Neuronal stem cell (in vitro differentiated cells): ENCODE measurements around the gene ATP1B2.
"Not testable (repeated sequence)": the region's sequence is repeated elsewhere in the genome, so short reads cannot be mapped to it uniquely, and the experiment has no call there.

Experiments used
- DNase-seq: peaks from one replicate; pipeline ENCODE4 v3.0.0-alpha.2; 2013; ENCODE audit warnings: low spot score
- H2AFZ ChIP-seq: one replicate; pipeline ENCODE4 v1.6.1; 2013; ENCODE audit warnings: mild to moderate bottlenecking, low read length, inconsistent platforms
- H2AK5ac ChIP-seq: 2 replicates; pipeline ENCODE4 v1.6.1; 2013; ENCODE audit warnings: low read depth, mild to moderate bottlenecking, inconsistent platforms, low read length, moderate library complexity, mixed read lengths
- H2BK120ac ChIP-seq: 2 replicates; pipeline ENCODE4 v1.6.1; 2013; ENCODE audit warnings: low read depth, mild to moderate bottlenecking, inconsistent platforms, low read length, moderate library complexity, mixed read lengths
- H2BK12ac ChIP-seq: one replicate; pipeline ENCODE4 v1.6.1; 2013; ENCODE audit warnings: low read length, inconsistent platforms
- H2BK15ac ChIP-seq: 2 replicates; pipeline ENCODE4 v1.6.1; 2013; ENCODE audit warnings: mild to moderate bottlenecking, low read length, inconsistent platforms, mixed read lengths
- H2BK5ac ChIP-seq: one replicate; pipeline ENCODE4 v1.6.1; 2013; ENCODE audit warnings: inconsistent platforms, mild to moderate bottlenecking, low read length, moderate library complexity
- H3K14ac ChIP-seq: one replicate; pipeline ENCODE4 v1.6.1; 2013; ENCODE audit warnings: low read length, inconsistent platforms
- H3K18ac ChIP-seq: 2 replicates; pipeline ENCODE4 v1.6.1; 2013; ENCODE audit warnings: low read length, inconsistent platforms
- H3K23ac ChIP-seq: 2 replicates; pipeline ENCODE4 v1.6.1; 2013; ENCODE audit warnings: low read depth, mild to moderate bottlenecking, mixed read lengths, low read length, inconsistent platforms; ENCODE audit not compliant: poor library complexity
- H3K27ac ChIP-seq: replicated peaks from 3 replicates; pipeline ENCODE4 v1.5.1; 2013; ENCODE audit warnings: low read length, inconsistent platforms
- H3K27me3 ChIP-seq, 3 experiments: 2 replicates each; pipeline ENCODE4 v1.6.1; 2013; ENCODE audit warnings: low read length in 3 of 3, mild to moderate bottlenecking in 2 of 3, inconsistent platforms in 1 of 3, low read depth in 1 of 3, mixed read lengths in 1 of 3, moderate library complexity in 1 of 3; ENCODE audit not compliant: control insufficient read depth in 3 of 3, insufficient read depth in 3 of 3
- H3K36me3 ChIP-seq, 2 donors: replicated peaks in 1 of 2; 2 replicates each; pipeline ENCODE4 v1.6.1; 2013; ENCODE audit warnings: low read length in 2 of 2; ENCODE audit not compliant: control insufficient read depth in 2 of 2, insufficient read depth in 2 of 2
- H3K4ac ChIP-seq: 2 replicates; pipeline ENCODE4 v1.6.1; 2013; ENCODE audit warnings: inconsistent platforms, mild to moderate bottlenecking, low read length, moderate library complexity
- H3K4me1 ChIP-seq, 2 donors: 1 replicate in 1 of 2; 2 replicates in 1 of 2; pipeline ENCODE4 v1.6.1; 2013; ENCODE audit warnings: low read length in 2 of 2, low read depth in 1 of 2; ENCODE audit not compliant: control insufficient read depth in 2 of 2, insufficient read depth in 1 of 2
- H3K4me2 ChIP-seq: one replicate; pipeline ENCODE4 v1.6.1; 2013; ENCODE audit warnings: mild to moderate bottlenecking, low read length, inconsistent platforms; ENCODE audit not compliant: insufficient read depth, poor library complexity, severe bottlenecking
- H3K4me3 ChIP-seq, 2 donors: 2 replicates each; pipeline ENCODE4 v1.5.1; 2013; ENCODE audit warnings: low read length in 2 of 2, mild to moderate bottlenecking in 2 of 2, inconsistent platforms in 1 of 2, moderate library complexity in 1 of 2
- H3K79me1 ChIP-seq: one replicate; pipeline ENCODE4 v1.6.1; 2013; ENCODE audit warnings: low read depth, mild to moderate bottlenecking, inconsistent platforms, low read length, moderate library complexity
- H3K9ac ChIP-seq: one replicate; pipeline ENCODE4 v1.6.1; 2013; ENCODE audit warnings: mild to moderate bottlenecking, low read depth, low read length, inconsistent platforms; ENCODE audit not compliant: poor library complexity
- H3K9me3 ChIP-seq, 2 donors: replicated peaks in 1 of 2; 2 replicates each; pipeline versions ENCODE3 to v1.6.1; 2013; ENCODE audit warnings: low read length in 2 of 2, mild to moderate bottlenecking in 2 of 2, inconsistent platforms in 1 of 2, low read depth in 1 of 2, mixed read lengths in 1 of 2, moderate library complexity in 1 of 2; ENCODE audit not compliant: control insufficient read depth in 2 of 2, insufficient read depth in 1 of 2
- H4K8ac ChIP-seq: one replicate; pipeline ENCODE4 v1.6.1; 2013; ENCODE audit warnings: low read depth, mild to moderate bottlenecking, inconsistent platforms, low read length, moderate library complexity
- H4K91ac ChIP-seq: one replicate; pipeline ENCODE4 v1.6.1; 2013; ENCODE audit warnings: low read length, low read depth, mild to moderate bottlenecking, inconsistent platforms; ENCODE audit not compliant: poor library complexity
- WGBS, 2 donors: extraction: QIAGEN DNeasy Blood & Tissue Kit; methylation state at CpG; one replicate each; pipeline ENCODE4 v1.1.7; 2013; ENCODE audit warnings: missing lambda C conversion rate in 2 of 2, mixed read lengths in 1 of 2; ENCODE audit not compliant: insufficient read length in 2 of 2, insufficient replicate concordance in 1 of 2; ENCODE audit errors: extremely low coverage in 2 of 2; 5-methylcytosine and 5-hydroxymethylcytosine counted together

The ATP1B2 gene

DNA sequence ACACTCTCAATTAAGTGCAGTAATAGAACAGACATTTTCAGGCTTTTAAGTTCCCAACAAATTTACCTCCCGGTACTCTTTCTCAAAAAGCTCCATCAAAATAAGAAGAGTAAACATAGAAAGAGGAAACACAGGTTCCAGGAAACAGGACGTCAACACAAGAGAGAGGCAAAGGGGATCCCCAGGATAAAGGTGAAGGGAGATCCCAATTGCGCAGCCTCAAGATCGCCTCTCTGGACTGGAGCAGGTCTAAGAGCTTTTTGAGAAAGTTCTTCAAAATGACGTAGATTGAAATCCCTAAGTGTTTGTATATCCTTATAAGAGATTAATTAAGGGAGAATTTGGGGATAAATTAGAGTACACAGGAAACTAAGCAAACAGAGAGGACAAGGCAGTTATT, 32.1 kb upstream of the ATP1B2 start:
- Histone ChIP-seq H3K14ac (no peak overlapping the region), H2BK120ac (no peak overlapping the region), H4K8ac (no peak overlapping the region), H2AK5ac (no peak overlapping the region), H2BK5ac (no peak overlapping the region), H3K4me3 (no peak overlapping the region), H3K27me3 (no peaks in the 10 kb centered on the region), H3K36me3 (no peaks in the 10 kb centered on the region), H3K9me3 (no peaks in the 10 kb centered on the region), H3K27ac (no peak overlapping the region), H2BK15ac (no peak overlapping the region), H3K18ac (no peak overlapping the region), H3K4ac (no peak overlapping the region), H3K4me2 (no peak overlapping the region), H4K91ac (no peak overlapping the region), H3K79me1 (peaks cover 3% of the 10 kb centered on the region), H2AFZ (no peak overlapping the region), H3K23ac (no peak overlapping the region), H3K4me1 (peaks cover 1 to 2% of the 10 kb centered on the region in 2 donors), H2BK12ac (no peak overlapping the region), H3K9ac (no peak overlapping the region)
- DNase-seq = no peak
- WGBS, 2 donors = no CpG with 5 or more reads among the region's 5 CpGs

DNA sequence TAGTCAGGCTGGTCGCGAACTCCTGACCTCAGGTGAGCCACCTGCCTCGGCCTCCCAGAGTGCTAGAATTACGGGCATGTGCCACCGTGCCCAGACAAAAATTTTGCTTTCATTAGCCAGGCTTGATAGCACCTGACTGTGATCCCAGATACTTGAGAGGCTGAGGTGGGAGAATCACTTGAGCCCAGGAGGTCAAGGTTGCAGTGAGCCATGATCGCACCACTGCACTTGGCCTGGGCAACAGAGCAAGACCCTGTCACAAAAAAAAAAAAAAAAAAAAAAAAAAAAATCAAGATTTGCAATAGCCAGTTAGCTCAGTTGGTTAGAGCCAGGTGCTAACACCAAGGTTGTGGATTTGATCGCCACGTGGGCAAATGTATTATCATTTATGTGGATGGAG, 29.9 kb upstream of the ATP1B2 start:
- H4K91ac ChIP-seq = no peak overlapping the region
- no peaks in the 10 kb centered on the region for H3K4me1 ChIP-seq
- no peak overlapping the region for H3K27ac ChIP-seq
- no peak overlapping the region for H2BK120ac ChIP-seq
- no peak overlapping the region for H3K14ac ChIP-seq
- no peak overlapping the region for H2BK15ac ChIP-seq
- no peak overlapping the region for H2BK12ac ChIP-seq
- H3K4me3 ChIP-seq = no peak overlapping the region
- no peak overlapping the region for H2AFZ ChIP-seq
- H3K23ac ChIP-seq = no peak overlapping the region
- no peak overlapping the region for H2AK5ac ChIP-seq
- no peak overlapping the region for H3K4ac ChIP-seq
- no peaks in the 10 kb centered on the region for H3K79me1 ChIP-seq
- no peak overlapping the region for H4K8ac ChIP-seq
- no peak overlapping the region for H3K4me2 ChIP-seq
- no peaks in the 10 kb centered on the region for H3K9me3 ChIP-seq
- no peak overlapping the region for H3K9ac ChIP-seq
- H3K18ac ChIP-seq = no peak overlapping the region
- no CpG with 5 or more reads among the region's 8 CpGs for WGBS, 2 donors
- H3K27me3 ChIP-seq = no peaks in the 10 kb centered on the region
- no peak for DNase-seq
- no peak overlapping the region for H2BK5ac ChIP-seq
- H3K36me3 ChIP-seq = peaks cover 0 to 2% of the 10 kb centered on the region in 2 donors

DNA sequence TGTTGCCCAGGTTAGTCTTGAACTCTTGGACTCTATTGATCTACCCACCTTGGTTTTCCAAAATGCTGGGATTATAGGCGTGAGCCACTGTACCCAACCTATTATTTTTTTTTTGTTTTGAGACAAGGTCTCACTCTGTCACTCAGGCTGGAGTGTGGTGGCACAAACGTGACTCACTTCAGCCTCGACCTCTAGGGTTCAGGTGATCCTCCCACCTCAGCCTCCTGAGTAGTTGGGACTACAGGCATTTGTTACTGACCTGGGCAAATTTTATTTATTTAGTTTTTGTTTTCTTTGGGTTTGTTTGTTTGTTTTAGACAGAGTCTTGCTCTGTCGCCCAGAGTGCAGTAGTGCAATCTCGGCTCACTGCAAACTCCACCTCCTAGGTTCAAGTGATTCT, 27.1 kb upstream of the ATP1B2 start:
- no peak overlapping the region for H2BK15ac ChIP-seq
- peaks cover 2 to 8% of the 10 kb centered on the region in 2 donors for H3K4me1 ChIP-seq
- H3K18ac ChIP-seq = no peak overlapping the region
- no peak overlapping the region for H2BK120ac ChIP-seq
- H2AK5ac ChIP-seq = no peak overlapping the region
- no peak overlapping the region for H3K27ac ChIP-seq
- no peak overlapping the region for H2AFZ ChIP-seq
- H3K4me2 ChIP-seq = peak overlapping the region; percentile 11
- H4K91ac ChIP-seq = no peak overlapping the region
- H4K8ac ChIP-seq = no peak overlapping the region
- no peaks in the 10 kb centered on the region for H3K79me1 ChIP-seq
- H3K27me3 ChIP-seq = no peaks in the 10 kb centered on the region
- no peaks in the 10 kb centered on the region for H3K9me3 ChIP-seq
- WGBS, 2 donors = no CpG with 5 or more reads among the region's 5 CpGs
- H3K23ac ChIP-seq = no peak overlapping the region
- peaks cover 0 to 7% of the 10 kb centered on the region in 2 donors for H3K36me3 ChIP-seq
- no peak for DNase-seq
- H2BK5ac ChIP-seq = no peak overlapping the region
- H3K14ac ChIP-seq = no peak overlapping the region
- H3K4ac ChIP-seq = no peak overlapping the region
- no peak overlapping the region for H3K9ac ChIP-seq
- H2BK12ac ChIP-seq = no peak overlapping the region
- H3K4me3 ChIP-seq = no peak overlapping the region

DNA sequence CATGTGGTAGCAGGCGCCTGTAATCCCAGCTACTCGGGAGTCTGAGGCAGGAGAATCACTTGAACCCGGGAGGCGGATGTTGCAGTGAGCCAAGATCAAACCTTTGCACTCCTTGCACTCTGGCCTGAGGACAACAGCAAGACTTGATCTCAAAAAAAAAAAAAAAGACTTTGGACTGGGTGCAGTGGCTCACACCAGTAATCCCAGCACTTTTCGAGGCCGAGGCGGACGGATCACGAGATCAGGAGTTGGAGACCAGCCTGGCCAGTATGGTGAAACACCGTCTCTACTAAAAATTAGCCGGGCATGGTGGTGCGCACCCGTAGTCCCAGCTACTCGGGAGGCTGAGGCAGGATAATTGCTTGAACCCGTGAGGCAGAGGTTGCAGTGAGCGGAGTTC, 25.0 kb upstream of the ATP1B2 start:
- H2BK15ac ChIP-seq, H3K18ac ChIP-seq, H2BK5ac ChIP-seq, H2BK12ac ChIP-seq, H4K91ac ChIP-seq, H3K4me2 ChIP-seq, H3K9ac ChIP-seq, H3K27me3 ChIP-seq, H3K36me3 ChIP-seq, H3K14ac ChIP-seq, H4K8ac ChIP-seq, H2BK120ac ChIP-seq, DNase-seq, H3K23ac ChIP-seq, H2AFZ ChIP-seq, H3K79me1 ChIP-seq, H3K4me3 ChIP-seq, H3K4ac ChIP-seq, H3K27ac ChIP-seq, H3K9me3 ChIP-seq, H2AK5ac ChIP-seq: not testable (repeated sequence)
- H3K4me1 ChIP-seq = peaks cover 8 to 13% of the 10 kb centered on the region in 2 donors
- no CpG with 5 or more reads among the region's 16 CpGs for WGBS, 2 donors
